Thymus (tissue), 11 donors: ENCODE data around the gene PSMD3. TPM values are rescaled to one million over a fixed set of nuclear protein-coding genes. Genes with fewer than 3 reads are reported as not detected.

Experiments
- DNase-seq, 9 donors: peaks; one replicate each; pipeline ENCODE4 v3.0.0-alpha.2; 2013; ENCODE audit warnings: low spot score in 9 of 9, low read depth in 6 of 9, missing footprints in 1 of 9
- H3K27ac ChIP-seq, 2 donors: one replicate each; pipeline ENCODE4 v1.5.1; 2013; ENCODE audit warnings: control low read depth in 1 of 2, low read depth in 1 of 2, low read length in 1 of 2, mild to moderate bottlenecking in 1 of 2, moderate library complexity in 1 of 2
- H3K27me3 ChIP-seq, 2 donors: one replicate each; pipeline ENCODE4 v1.5.1; 2013; ENCODE audit warnings: low read length in 1 of 2; ENCODE audit not compliant: control insufficient read depth in 2 of 2, insufficient read depth in 1 of 2
- H3K36me3 ChIP-seq, 2 donors: one replicate each; pipeline ENCODE4 v1.5.1; 2013; ENCODE audit warnings: low read length in 1 of 2, mild to moderate bottlenecking in 1 of 2, moderate library complexity in 1 of 2; ENCODE audit not compliant: control insufficient read depth in 2 of 2, insufficient read depth in 2 of 2
- H3K4me1 ChIP-seq, 2 donors: one replicate each; pipeline ENCODE4 v1.5.1; 2013; ENCODE audit warnings: low read length in 2 of 2; ENCODE audit not compliant: control insufficient read depth in 2 of 2, insufficient read depth in 2 of 2
- H3K4me3 ChIP-seq, 2 donors: one replicate each; pipeline ENCODE4 v1.5.1; 2013; ENCODE audit warnings: low read length in 2 of 2, control low read depth in 1 of 2, mild to moderate bottlenecking in 1 of 2
- H3K9me3 ChIP-seq, 2 donors: one replicate each; pipeline ENCODE4 v1.5.1; 2013; ENCODE audit warnings: low read length in 1 of 2, mild to moderate bottlenecking in 1 of 2; ENCODE audit not compliant: control insufficient read depth in 2 of 2, insufficient read depth in 1 of 2
- WGBS: extraction: QIAGEN DNeasy Blood & Tissue Kit; methylation state at CpG from one replicate; pipeline ENCODE4 v1.1.7; 2013; 5-methylcytosine and 5-hydroxymethylcytosine counted together
- polyA plus RNA-seq: library from polyadenylated mRNA; stranded (reverse); fragments of 200-250 nt; gene quantifications from one replicate; pipeline ENCODE4 v1.2.3, GENCODE V29; 2013
- total RNA-seq: library from RNA; stranded (reverse); fragments of 120-200 nt; gene quantifications from one replicate; pipeline ENCODE4 v1.2.4, GENCODE V29; 2013
- donor health status: healthy.

The PSMD3 gene
- total and polyA plus RNA-seq, 2 donors, result 48.1 to 71.8 TPM

DNA sequence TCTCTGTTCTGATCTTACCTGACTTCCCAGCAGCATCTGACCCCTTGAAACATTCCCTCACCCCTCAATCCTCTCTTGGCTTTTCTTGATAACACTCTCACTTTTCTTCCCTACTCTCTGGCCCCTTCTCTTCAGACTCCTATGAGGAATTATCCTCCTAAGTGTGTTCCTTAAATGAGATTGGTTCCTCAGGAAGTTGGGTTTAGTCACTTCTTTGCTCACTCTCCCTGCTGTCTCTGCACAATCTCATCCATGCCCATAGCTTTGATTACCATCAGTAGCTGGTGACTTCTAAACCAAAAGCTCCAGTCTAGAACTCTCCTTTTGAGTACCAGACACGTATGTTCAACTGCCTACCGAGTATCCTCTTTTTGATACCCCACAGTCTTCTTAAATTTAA is 60.6 kb downstream of the PSMD3 start:
- H3K36me3 ChIP-seq, result peaks cover 16 to 18% of the 10 kb centered on the region in 2 donors
- no peak overlapping the region for H3K27ac ChIP-seq
- H3K4me3 ChIP-seq, result no peak overlapping the region
- 94% methylated on average over 2 of the region's 2 CpGs for WGBS
- H3K4me1 ChIP-seq, result no peaks in the 10 kb centered on the region
- no peak for DNase-seq
- no peaks in the 10 kb centered on the region for H3K27me3 ChIP-seq
- no peaks in the 10 kb centered on the region for H3K9me3 ChIP-seq

Other genes starting within 250 kb of the PSMD3 start
- 1.3 TPM for gene GRB7, start 242.9 kb upstream of the PSMD3 start, total RNA-seq
- 4.1 TPM for gene GRB7, start 242.9 kb upstream of the PSMD3 start, polyA plus RNA-seq
- gene IKZF3, start 116.5 kb upstream of the PSMD3 start, total RNA-seq, result 31.5 TPM
- 23.9 TPM for gene IKZF3, start 116.5 kb upstream of the PSMD3 start, polyA plus RNA-seq
- not detected for gene ZPBP2, start 112.6 kb upstream of the PSMD3 start, total RNA-seq
- 0.11 TPM for gene ZPBP2, start 112.6 kb upstream of the PSMD3 start, polyA plus RNA-seq
- gene GSDMB, start 62.2 kb upstream of the PSMD3 start, total RNA-seq, result 13.2 TPM
- gene GSDMB, start 62.2 kb upstream of the PSMD3 start, polyA plus RNA-seq, result 122 TPM
- 170 TPM for gene ORMDL3, start 53.2 kb upstream of the PSMD3 start, total RNA-seq
- 67.6 TPM for gene ORMDL3, start 53.2 kb upstream of the PSMD3 start, polyA plus RNA-seq
- not detected for gene LRRC3C, start 53.1 kb upstream of the PSMD3 start, total RNA-seq
- gene LRRC3C, start 53.1 kb upstream of the PSMD3 start, polyA plus RNA-seq, result 0.05 TPM
- 0.57 TPM for gene GSDMA, start 17.8 kb upstream of the PSMD3 start, total RNA-seq
- 1.7 TPM for gene GSDMA, start 17.8 kb upstream of the PSMD3 start, polyA plus RNA-seq
- 0.09 TPM for gene CSF3, start 34.6 kb downstream of the PSMD3 start, total RNA-seq
- 1.3 TPM for gene CSF3, start 34.6 kb downstream of the PSMD3 start, polyA plus RNA-seq
- gene MED24, start 73.6 kb downstream of the PSMD3 start, total RNA-seq, result 22.2 TPM
- 49.5 TPM for gene MED24, start 73.6 kb downstream of the PSMD3 start, polyA plus RNA-seq
- 9.9 TPM for gene THRA, start 82.2 kb downstream of the PSMD3 start, total RNA-seq
- gene THRA, start 82.2 kb downstream of the PSMD3 start, polyA plus RNA-seq, result 14.3 TPM
- gene NR1D1, start 119.8 kb downstream of the PSMD3 start, total RNA-seq, result 0.85 TPM
- gene NR1D1, start 119.8 kb downstream of the PSMD3 start, polyA plus RNA-seq, result 3.2 TPM
- gene MSL1, start 141.2 kb downstream of the PSMD3 start, total RNA-seq, result 77.7 TPM
- 126 TPM for gene MSL1, start 141.2 kb downstream of the PSMD3 start, polyA plus RNA-seq
- 24.4 TPM for gene CASC3, start 159.7 kb downstream of the PSMD3 start, total RNA-seq
- gene CASC3, start 159.7 kb downstream of the PSMD3 start, polyA plus RNA-seq, result 38.3 TPM
- 0.99 TPM for gene RAPGEFL1, start 196.7 kb downstream of the PSMD3 start, total RNA-seq
- 17.4 TPM for gene RAPGEFL1, start 196.7 kb downstream of the PSMD3 start, polyA plus RNA-seq
- 2.9 TPM for gene WIPF2, start 238.5 kb downstream of the PSMD3 start, total RNA-seq
- 9.9 TPM for gene WIPF2, start 238.5 kb downstream of the PSMD3 start, polyA plus RNA-seq